Stimulated activated naive CD8-positive, alpha-beta T cell treated with anti-CD3 and anti-CD28 coated beads, Interleukin-15, Interleukin-2, amounts not matched to agents 100 U/mL and 50 U/mL, for 24 hours (primary cell): ENCODE measurements around the gene MPZL1.

Experiments
- ATAC-seq: fragments of 150-1000 bp; cut with Tn5 transposase; one replicate; pipeline ENCODE4 v1.10.0; 2021
- DNase-seq: peaks from one replicate; pipeline ENCODE4 v3.0.0; 2021

The MPZL1 gene

DNA sequence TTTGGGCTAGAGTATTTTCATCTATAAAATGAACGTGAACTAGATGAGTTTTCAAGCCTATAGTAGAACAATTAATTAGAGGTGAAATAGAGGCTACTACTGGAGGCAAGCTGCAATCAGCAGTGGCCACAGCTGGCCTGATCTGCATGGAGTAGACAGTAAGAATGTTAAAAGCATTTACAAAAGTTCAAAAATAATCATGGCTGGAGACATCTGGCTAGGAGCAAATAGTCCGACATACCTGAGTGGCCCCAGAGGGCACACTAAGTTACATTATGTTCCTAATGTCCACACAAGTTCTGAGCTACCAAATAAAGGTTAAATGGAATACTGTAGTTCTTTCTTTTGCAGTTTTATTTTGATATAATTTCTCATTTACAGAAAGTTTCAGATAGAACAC, 28.0 kb downstream of the MPZL1 start:
- no peak for ATAC-seq
- no peak for DNase-seq

DNA sequence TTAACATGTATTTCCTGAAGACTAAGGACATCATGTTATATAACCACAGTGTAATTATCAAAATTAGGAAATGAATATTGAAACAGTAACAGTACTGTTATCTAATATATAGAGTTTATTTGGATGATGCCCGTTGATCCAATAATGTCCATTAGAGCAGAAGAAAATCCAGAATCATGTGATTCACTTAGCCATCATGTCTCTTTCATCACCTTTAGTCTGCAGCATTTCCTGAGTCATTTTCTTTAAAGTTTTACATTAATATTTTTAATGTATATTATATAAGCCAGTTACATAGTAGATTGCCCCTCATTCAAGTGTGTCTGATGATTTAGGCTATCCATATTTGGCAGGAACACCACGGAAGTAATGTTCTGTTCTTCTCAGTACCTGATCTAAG, 28.9 kb downstream of the MPZL1 start:
- ATAC-seq (no peak), DNase-seq (no peak)

GRCh38 chr1:167751676-167752075, 29.9 kb downstream of the MPZL1 start:
- ATAC-seq (no peak), DNase-seq (no peak)

GRCh38 chr1:167752219-167752985, 30.6 kb downstream of the MPZL1 start:
- ATAC-seq (peak; percentile 75), DNase-seq (no peak)

DNA sequence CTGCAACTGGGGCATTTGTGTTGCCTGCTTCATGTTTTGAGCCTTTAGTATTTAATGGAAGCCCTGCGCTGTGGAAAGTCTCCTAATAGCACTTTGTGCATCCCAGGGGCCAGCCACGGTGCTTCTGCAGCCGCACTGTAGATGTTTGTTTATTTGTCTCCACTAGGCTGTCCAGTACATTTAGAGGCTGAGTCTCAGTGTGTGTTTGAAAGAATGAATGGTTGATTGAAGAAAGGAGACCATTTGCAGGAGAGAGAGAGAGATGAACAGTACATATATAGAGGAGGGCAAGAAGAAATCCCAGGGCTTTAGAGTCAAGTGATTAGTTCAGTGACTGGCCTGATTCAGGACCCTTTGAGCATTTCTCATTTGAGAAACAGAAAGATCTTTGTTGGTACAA, 33.9 kb downstream of the MPZL1 start:
- ATAC-seq (no peak), DNase-seq (no peak)

DNA sequence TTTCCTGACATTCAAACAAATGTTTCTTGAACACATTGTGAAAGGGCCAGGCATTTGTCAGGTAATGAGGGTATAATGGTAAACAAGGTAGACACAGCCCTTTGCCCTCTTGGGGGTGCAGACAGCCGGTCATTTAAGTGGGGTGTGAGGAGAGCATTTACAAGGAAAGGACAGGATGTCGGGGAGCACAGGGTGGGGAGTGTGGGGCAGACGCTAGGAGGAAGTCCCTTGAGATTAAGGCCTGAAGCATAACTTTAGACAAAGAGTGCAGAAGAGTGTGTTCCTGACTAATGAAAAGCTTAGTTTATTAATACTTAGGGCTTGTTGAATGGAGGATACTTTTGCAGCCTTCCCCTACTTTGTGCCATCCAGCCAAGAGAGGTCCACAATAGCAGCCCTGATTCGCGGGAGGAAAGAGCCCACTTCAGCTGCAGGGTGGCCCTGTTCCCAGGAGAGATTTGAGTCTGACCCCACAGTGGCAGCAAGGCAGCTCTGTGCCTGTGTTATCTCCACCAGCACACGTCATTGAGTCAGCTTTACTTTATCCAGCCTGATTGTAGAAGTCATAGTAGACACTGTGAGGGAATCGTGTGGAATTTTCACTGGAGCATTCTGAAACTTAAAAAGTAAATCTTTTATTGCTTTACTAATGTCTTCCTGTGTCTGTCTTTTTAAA, 35.1 kb downstream of the MPZL1 start:
- DNase-seq = no peak
- ATAC-seq = no peak

DNA sequence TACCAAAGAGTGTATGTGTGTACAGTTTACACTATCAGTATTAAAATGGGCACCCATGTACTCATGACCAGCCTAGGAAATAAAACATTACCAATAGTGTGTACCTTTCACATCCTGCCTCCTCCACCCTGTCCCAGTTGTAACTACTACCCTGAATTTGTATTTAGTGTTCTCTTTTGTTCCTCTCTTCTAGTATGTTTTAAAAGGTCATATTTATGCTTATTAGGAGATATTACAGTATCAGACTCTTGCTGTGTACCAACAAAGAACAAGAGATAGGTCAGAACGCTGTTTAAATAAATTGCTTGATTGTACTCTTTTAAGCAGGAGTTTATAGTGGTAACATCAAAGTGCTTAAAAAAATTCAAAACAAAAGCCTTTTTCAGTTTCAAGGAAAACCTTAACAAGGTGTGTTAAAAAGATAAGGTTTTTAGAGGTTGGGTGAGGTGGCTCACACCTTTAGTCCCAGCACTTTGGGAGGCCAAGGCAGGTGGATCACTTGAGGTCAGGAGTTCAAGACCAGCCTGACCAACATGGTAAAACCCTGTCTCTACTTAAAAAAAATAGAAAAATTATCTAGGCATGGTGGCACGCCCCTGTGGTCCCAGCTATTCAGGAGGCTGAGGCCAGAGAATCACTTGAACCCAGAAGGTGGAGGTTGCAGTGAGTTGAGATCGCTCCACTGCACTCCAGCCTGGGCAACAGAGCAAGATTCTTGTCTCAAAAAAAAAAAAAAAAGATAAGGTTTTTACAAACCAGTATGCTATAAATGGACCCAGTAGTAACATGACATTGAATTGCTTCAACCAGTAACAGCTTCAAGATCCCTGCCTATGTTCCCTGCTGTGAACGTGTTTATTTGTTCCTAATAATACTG, 35.9 kb downstream of the MPZL1 start:
- DNase-seq (no peak), ATAC-seq (no peak)

DNA sequence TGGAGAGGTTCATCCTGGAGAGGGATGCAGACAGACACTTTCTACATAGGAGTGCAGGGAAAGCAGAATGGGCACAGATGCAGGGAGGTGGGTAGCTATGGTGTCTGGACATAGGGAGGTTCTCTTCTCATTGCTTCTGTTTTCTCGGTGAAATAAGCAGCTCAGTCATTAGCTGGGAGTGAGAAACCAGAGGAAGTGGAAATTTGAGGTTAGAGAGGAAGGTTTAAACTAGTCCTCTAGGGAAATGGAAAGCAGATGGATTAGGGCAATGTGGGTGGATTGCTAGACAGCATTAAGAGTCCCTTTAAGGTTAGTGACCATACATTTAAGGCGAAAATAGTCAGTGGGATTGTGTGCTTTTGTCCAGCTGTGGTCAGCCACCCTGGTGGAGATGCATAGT, 39.6 kb downstream of the MPZL1 start:
- DNase-seq (no peak), ATAC-seq (no peak)

DNA sequence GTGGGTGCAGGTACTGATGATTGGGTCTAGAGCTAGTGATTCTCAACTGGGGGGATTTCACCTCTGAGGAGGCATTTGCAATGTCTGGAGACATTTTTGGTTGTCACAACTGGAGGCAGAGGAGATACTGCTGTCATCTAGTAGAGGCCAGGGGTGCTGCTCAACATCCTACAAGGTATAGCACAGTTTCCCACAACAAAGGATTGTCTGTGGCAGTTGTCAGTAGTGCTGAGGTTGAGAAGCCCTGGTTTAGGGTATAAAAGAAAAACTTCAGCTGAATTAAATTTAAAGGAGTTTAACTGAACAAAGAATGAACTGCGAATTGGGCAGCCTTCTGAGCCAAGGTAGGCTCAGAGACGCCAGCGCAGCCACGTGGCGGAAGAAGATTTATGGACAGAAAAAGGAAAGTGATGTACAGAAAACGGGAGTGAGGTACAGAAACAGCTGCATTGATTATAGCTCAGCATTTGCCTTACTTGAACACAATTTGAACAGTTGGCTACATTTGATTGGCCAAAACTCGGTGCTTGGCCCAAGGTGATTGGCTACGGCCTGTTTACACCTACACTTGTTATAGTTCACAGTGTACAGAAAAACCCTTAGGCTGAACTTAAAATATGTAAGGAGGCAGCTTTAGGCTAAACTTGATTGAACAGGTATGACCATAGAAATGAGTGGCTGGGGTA, 40.4 kb downstream of the MPZL1 start:
- ATAC-seq = peak; percentile 73
- DNase-seq = peak; percentile 8

DNA sequence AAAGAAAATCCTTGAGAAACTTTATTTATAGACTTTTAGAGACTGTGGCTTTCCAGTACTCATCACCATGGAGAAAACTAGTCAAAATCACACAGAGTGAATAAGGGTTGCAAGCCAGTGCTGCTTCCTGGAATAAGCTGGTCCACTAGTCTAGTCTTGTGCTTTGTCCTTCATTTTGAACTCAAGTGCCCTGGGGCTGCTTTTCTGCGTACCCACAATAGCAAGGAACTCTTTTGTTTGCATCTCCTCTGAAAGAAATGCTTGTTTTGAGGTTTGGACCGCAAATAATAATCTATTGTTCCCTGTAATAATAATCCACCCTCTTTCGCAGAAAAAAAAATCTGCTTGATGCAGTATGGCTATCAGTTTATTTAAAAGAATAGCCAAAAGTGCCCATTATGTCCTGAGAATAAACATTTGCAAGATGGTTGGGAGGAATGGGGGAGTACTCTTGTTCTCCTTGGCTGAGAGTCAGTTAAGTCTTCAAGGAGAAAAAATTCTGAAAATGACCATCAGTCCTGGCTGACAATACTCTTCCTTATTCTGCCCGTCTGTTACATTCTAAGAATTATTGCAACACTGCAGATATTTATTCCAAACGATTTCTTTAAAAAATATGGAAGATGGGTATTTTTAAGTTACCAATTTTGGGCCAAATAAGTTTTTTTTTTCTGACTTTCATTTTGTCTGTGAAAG, 41.9 kb downstream of the MPZL1 start:
- DNase-seq (no peak), ATAC-seq (no peak)

- DNase-seq (no peak), ATAC-seq (no peak)
Measured at GRCh38 chr1:167764458-167765330, 42.9 kb downstream of the MPZL1 start.

GRCh38 chr1:167765496-167765895, 43.7 kb downstream of the MPZL1 start:
- DNase-seq (no peak), ATAC-seq (no peak)

DNA sequence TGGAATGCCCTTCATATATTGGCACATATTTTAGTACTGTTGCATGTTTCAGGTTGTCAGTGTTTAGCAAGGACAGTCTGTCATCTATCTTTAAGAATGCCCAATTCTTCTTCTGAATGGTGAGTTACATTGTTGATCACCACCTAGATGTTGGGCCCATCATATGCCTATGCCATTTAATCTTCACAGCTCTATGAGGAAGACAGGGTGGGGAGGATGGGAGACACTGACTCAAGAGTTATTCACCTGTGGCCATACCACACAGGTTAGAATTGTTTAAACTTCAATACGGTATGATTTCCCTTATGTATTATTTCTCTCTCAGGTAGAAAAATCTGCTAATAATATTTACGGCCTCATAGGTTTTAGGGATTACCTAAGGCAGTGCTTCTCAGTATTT, 44.8 kb downstream of the MPZL1 start:
- DNase-seq = no peak
- ATAC-seq = no peak

- ATAC-seq = no peak
- DNase-seq = no peak
Measured at GRCh38 chr1:167767761-167768160, 46.0 kb downstream of the MPZL1 start.

GRCh38 chr1:167770127-167770526, 48.3 kb downstream of the MPZL1 start:
- ATAC-seq (no peak), DNase-seq (no peak)

DNA sequence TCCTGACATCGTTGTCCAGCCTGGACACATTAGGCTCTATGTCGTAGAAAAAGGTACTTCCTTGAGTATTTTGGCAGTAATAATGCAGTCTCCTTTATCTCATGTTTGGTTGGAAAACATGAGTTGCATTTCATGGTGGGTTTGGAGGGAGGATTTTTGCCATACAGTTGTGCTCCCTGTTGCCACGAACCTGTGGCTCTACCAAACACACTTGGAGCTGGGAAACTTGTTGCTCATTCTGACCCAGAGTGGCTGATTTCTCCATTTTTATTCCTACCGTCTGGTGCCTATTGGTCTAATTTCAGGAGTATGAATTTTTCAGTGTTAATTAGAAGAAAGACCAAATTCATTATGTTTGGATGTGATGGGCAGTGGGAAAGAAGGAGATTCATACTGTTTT, 50.7 kb downstream of the MPZL1 start:
- ATAC-seq = no peak

DNA sequence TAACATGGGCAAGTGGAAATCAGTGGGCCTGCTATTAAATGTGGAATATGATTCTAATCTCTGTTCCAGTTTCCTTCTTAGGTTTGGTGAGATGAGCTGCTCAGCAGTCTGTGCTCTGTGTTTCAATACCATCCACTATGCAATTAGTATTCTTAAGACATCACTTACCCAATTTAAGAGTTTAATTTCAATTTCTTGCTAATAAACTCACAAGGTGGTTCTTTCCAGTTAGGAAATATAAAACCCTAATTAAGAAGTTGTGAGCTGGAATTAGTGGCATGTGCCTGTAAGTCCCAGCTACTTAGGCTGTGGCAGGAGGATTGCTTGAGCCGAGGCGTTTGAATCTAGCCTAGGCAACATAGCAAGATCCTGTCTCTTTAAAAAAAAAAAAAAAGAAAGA, 51.7 kb downstream of the MPZL1 start:
- ATAC-seq = no peak
- DNase-seq = no peak

More for the DNA sequence above, 50.7 kb downstream of the MPZL1 start:
- DNase-seq = no peak

GRCh38 chr1:167774710-167775109, 52.9 kb downstream of the MPZL1 start:
- DNase-seq (no peak), ATAC-seq (no peak)

DNA sequence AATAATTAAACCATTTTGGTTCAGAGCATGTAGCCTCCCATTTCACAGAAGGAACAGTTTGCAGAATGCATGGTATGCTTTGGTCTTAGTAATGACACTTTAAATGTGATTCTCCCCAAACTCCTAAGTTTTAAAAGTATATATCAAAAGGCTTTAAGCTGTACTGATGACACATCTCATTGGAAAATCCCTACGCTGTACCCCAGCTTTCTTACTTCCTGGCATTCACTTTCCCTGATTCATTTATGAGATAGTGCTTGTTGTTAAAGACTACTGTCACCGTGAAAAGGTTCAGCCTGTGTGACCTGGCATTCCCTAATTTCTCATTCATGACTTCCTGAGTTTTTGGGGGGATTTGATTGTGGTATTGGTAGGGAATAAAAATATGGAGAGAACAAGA, 53.4 kb downstream of the MPZL1 start:
- DNase-seq (no peak), ATAC-seq (no peak)

- DNase-seq (no peak), ATAC-seq (no peak)
Measured at GRCh38 chr1:167776151-167776550, 54.4 kb downstream of the MPZL1 start.
